GM21576 (cell line): ENCODE results near the gene IRAK1.

Source experiments
- ATAC-seq: cut with Tn5 transposase; IDR thresholded peaks from one replicate; pipeline ENCODE4 v1.9.1; 2021; ENCODE audit warnings: mild to moderate bottlenecking, moderate library complexity; ENCODE audit not compliant: unreplicated experiment

IRAK1 gene

DNA sequence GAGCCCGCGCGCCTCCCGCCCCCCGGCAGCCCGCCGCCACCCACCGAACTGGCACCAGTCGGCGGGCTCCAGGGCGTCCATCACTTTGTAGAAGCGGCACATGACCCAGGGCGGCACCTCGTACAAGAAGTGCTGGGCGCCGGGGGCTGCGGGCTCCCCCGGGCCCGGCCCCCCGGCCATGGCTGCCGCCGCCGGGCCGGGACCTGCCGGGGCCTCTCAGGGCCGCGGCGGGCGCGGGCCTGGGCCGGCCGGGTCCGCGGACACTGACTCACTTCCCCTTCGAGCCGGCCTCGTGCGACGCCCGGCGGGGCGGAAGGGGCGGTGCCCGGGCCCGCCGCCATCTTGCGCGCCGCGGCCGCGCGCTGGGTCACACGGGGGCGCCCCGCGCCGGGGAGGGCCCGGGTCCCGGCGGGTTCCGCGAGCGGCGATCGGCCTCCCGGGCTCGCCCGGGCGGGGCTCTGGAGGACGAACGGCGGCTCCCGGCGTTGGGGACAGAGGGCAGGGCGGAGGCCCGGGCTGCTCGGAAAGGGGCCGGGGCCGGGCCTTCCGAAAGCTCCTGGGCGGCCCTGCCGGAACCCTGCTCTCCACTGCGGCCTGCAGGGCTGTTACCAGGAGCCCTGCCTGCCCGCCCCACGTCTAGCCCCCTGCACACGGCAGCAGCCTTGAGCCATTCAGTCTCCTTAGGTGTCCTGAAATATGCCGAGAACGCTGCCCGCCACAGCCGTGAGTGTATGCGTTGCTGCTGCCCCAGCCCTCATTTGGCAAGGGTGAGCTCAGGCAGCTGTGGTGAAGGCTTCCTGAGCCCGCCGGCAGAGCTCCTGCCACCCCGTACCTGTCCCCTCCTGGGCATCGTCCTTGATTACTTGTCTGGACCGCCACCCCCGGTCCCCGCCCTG is at the start of gene IRAK1:
Gene IRAK1, minus strand, starts transcription at position 270 of the 896 bp plus-strand sequence. Its CDS starts 90 bp downstream, at position 180.
- peak; percentile 56 for ATAC-seq

DNA sequence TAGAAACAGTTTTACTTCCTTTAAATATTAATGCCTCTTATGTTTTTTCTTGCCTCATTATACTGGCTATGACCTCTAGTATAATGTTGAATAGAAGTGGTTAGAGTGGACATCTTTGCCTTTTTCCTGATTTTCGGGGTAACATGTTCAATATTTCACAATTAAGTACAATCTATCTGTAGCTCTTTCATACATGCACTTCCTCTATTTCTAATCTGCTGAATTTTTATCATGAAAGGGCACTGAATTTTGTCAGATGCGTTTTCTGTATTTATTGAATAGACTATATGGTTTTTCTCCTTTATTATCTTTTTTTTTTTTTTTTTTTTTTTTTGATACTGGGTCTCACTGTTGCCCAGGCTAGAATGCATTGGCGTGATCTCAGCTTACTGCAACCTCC is 48.9 kb upstream of the IRAK1 start:
- ATAC-seq: no peak

DNA sequence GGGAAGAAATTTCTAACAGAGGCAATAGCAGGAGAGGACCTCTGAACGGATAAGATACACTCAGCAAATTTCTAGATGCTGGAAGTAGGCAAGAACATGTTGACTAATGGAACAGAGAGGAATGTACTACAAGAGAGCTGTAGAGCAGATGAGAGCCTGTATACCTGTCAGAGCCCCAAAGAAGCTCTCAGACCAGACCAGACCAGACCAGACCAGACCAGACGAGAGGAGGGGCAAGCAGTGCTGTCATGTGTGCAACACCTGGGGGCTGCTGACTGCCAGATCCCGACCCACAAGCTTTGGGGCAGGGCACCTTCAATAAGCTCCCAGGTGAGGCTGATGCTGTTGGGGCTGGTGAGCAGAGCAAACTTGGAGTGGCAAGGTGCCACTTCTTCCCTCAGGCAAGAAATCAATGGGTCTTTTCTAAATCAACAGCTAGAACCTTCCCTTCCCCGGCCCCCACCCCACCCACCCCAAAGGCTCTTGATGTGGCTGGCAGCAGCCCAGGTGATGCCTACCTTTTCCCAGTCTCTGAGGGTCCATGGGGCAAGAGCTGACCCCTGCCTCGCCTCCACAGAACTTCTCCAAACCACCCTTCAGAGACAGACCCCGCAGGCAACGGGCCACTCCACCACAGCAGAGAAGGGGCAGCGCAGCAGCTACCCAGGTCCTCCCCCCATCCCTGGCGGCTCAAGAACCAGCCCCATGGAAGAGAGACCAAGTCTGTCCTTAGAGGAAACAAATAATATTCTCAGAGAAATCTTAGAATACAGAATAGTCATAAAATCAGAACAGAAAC is 45.1 kb upstream of the IRAK1 start:
- ATAC-seq: no peak

DNA sequence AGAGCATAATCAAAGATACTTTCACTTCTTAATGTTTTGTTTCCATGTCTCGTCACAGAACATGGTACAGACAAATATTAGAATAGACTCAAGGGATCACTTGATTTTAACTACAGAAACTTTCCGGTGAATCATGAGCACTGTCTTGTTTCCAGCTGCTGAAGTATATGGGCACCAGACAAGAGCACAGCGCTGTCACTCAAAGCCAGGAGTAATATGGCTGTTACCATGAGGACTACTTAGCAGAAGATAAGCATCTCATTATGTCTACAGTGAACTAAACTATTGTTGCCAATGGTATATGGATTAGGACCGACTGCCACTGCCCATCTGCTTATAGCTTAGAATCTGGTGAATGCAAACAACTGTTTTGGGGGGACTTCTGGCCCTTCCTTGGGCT is 43.5 kb upstream of the IRAK1 start:
- ATAC-seq: no peak

DNA sequence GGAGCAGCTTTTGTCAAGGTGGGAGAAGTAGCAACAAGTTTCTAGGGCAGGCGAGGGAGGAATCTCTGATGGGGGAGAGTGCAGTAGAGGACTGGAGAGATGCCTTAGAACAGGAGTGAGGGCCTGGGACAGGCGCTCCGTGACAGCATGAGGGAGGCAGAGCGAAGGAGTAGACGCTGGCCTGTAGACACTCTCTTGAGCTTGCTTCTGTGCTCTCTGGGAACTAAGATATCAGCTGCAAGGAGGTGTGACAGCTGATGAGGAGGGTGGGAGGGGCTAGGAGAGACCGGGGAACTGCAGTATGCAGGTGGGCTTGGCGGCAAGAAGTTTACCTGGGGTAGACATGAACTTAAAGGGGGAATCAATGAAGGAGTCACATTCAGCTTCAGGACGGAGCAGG is 42.1 kb upstream of the IRAK1 start:
- no peak for ATAC-seq

DNA sequence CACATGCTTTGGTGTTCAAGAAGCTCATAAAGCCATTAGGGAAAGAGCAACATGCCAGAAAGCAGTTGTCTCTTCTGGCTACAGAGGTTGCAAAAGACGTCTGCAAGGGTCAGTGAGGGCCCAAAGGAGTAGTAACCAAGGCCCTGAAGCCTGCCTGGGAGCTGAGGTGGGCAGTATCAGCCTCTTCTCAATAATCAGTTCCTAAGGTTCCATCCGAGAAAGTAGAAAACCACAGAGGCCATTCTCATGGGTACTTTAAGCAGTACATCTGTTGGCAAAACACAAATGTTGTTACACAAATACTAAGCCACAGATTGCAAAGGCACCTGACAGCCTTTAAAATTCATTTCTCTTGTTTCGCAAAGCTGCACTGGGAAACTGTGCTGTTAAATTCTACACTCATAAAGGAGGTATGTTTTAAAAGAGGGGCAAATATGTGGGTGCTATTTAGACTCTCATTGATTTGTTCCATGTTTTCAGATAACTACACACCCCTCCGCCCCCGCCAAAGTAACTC is 40.1 kb upstream of the IRAK1 start:
- no peak for ATAC-seq

DNA sequence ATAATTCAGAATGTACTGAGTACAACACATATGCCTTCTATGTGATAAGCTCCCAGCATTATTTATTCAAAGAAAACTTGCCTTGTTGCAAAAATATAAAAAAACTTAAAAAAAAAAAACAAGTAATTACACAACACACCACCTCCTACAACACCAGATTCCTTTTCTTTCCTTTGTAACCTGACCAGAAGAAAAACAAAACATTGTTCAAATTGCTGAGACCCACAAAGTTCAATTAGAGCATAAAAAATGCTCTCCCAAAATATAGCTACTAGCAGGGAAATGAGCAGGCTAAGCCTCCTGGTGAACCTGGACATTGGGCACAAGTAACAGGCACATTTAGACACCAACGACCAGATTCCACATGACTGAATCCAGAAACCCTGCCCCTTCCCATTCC is 39.5 kb upstream of the IRAK1 start:
- ATAC-seq: no peak

DNA sequence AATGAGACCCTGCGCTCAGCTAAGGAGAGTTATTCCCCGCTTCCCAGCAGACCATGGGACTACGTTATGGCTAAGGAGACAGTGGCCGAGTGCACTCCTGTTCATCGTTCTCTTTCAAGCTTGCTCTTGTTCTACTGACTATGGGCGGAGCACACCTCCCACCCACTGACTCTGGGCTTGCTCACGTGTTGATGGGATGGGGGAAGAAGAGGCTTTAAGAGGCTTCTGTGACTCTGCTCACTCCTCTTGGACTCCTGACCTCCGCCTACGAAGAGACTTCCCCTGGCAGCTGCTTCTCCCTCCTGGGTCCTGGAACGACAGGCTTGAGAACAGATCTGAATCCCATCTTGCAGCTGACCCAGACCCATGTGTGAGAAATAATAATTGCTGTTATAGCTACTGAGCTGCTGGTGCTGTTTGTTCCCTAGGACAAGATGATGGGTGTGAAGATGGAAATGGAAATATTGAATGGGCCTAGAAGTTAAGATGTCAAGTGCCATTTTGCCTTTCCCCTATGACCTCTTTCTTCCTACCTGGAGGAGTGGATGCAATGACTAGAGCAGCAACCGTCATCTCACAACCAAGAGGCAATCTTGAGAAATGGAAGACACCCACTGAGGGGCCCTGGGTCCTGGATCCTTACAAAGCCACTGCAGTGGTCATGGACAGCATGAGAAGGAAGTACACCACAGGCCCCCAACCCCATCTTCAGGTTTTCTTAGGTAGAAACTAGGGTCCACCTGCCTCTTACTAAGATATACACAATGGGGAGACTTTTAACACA is 38.7 kb upstream of the IRAK1 start:
- ATAC-seq: no peak

DNA sequence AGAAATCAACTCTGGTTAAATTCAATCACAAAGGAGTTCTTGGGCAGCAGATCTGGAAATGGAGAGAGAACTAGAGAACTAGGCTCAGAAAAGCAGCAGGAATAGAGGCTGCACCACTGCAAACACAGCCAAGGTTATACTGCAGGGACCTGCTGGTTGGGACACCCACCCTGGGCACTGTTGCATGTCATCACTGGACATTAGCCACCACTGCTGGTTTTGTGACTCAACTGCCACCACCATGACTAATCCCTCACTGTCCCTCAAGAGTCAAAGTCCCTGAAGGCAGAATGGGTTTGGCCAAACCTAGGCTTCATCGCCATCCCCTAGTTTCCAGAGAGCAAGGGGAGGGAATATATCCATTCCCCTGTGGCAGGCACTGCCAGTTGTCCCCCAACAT is 38.1 kb upstream of the IRAK1 start:
- no peak for ATAC-seq

DNA sequence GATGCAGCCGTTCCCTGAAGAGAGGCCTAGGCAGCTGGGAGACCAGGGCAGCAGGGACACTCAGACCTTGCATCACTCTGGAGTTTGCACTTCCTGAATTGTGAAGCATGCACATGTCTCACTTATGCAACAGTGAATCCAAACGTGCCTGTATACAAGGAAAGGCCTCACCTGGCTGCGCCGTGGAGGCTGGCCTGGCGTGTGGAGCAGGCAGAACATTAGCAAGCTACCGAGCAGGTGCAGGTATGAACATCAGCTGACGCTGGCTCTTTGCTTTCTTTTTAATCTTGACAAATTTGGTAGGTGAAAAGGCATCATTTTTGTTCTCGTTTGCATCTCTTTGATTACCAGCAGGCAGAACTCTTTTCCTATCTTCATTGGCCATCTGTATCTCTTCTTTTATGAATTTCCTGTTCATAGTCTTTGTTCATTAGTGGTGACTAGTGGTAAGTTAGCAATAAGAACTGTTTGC is 37.1 kb upstream of the IRAK1 start:
- ATAC-seq: no peak

DNA sequence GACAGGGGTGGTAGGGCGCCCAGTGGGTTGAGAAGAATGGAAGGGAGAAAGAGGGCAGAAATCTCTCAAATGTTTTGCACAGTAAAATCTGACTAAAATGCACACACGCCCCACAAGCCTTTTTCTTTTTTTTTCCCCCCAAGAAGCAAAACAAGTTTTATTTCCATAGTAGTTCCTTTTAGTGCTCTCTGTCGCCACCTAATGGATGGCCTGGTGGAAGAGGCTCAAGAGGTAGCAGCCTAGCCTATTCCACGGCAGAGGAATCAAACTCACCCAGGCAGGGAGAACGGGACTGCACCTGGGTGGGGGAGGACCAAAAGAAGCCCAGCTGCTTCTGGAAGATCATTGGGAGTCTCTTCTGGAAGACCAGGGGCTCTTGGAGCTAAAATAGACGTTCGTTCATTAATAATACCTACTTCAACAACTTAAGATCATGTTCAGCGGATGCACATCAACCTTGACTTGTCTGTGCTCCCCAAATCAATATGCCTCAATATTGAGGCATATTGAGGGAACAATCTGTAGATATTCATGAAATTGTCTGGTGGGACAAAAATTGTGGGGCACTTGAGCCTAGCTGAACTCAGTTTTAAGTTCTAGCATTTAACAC is 31.6 kb upstream of the IRAK1 start:
- no peak for ATAC-seq

DNA sequence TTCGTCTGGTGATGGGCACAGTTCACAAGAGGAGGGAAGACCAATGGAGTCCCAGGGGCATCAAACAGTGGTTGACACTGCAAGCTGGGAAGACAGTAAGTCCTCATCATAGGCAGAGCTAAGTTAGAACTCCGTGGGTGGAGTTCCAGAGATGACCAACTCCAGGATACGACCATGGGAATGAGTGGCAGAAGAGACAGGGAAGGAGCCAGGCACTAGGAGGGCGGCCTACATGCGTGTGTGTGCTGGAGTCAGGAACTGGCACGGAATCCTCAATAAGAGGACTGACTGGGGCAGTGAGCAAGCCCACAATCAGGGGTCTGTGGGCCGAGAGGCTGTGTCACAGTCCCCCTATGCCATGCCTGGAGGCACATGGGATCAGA is 30.4 kb upstream of the IRAK1 start:
- ATAC-seq: no peak

DNA sequence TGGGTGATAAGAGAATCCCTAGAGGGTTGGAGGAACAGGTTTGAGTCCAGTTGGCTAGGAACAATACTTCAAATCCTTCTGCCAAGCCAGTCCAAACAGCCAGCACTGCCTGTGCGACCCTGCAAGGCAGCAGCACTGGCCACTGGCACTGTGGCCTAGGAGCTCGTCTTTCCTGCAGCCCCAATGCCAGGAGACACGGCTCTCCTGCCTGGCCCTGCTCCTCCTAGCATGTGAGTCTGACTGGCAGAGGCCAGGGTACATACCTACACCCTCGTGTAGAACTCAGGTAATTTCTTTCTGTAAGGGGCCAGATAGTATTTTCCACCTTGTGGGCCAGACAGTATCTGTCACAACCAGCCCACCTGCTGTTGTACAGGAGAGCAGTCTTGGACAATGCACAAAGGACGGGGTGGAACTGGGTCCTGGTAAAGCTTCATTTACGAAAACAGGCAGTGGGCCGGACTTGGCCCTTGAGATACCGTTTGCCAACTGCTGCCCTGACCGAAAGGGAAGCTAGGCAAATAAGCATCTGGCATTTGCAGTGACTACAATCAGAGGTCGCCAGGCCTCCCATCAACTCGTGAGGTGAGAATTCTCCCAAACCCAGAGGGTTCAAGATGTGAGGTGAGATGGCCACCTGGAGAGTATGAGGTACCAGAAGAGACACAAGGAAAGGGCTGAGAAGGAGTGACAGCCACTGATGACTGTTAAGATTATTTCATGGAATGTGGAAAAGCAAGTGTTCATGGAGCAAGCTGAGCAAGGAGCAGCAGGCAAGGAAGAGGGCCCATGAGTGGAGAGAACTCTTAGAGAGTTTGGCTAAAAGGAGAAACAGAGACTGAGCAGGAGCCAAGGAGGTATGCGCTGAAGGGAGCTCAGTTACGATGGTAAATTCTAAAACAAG is 29.8 kb upstream of the IRAK1 start:
- no peak for ATAC-seq

DNA sequence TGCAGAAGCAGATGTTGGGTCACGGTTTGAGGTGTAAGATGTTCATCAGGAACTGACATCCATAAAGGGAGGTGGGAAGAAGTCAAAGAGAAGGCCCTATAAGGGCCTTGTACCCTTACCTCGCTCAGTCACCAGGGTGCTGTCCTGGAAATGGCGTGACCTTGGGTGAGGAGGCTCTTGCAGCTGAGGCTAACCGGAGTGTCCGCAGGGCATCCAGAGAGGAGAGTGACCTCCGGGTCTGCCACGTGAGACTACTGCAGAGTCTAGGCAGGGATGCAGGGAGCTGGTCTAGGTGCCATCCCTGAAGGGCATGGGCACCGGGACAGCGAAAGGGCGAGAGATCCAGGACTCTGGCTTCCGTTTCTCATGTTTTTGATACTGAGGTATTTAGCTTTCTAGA is 28.7 kb upstream of the IRAK1 start:
- ATAC-seq: no peak

DNA sequence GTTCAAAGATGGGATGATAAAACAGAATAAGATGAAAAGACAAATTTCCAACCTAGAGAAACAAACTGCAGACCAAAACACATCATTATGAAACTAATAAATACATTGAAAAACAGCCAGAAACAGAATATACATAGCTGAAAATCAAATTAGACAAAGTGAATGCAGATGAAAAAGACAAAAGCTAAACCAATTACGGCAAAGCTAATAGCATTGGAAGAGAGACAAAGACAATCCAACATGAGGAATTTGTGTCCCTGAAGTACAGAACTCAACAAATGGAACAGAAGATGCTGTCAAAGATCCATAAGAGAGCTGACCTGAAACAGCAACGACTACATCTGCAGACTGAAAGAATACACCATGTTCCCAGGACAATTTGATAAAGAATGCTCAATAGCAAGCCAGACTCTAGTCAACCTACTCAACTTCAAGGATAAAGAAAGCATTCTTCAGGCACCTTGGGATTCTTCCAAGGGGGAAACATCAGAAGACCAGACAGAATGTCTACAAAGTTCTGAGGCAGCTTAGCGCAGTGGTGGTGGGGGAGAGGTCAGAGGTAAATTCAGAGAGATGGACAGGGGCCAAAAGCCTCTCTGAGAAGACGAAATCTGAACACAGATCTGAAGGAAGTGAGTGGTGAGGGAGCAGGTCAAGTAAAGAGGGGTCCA is 27.4 kb upstream of the IRAK1 start:
- no peak for ATAC-seq

DNA sequence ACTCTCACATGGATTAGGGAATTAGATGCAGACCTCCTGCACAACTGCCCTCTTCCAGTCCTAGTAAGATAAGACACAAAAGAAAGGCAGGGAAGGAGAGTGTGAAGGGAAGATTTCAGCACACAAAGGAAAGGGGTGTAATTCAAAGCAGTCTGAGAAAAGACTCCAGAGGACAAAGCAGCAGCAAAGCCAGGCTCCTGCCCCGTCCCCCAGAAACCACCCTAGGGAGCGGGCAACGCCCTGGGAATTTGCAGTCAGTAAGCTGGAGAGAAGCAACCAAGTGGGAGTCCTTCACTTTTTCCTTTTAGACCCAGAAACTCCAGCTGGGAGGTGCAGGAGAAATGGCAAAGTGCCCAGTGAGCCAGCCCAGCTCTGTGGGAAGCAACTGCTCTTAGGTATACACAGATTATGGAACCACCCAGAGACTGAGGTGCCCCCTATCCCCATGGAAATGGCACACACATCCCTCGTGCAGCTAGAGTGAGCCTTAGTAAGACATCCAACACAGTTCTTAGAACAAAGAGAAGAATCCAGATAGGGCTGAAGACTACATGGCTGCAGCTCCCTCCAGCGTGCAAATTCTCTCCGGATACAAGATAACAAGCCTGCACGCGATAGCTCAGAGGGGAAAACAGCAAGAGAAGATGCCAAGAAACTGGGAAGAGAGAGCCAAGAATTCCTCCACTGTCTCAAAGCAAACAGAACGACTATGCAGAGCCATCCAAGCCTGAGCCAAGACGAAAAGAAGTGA is 26.5 kb upstream of the IRAK1 start:
- ATAC-seq: no peak

DNA sequence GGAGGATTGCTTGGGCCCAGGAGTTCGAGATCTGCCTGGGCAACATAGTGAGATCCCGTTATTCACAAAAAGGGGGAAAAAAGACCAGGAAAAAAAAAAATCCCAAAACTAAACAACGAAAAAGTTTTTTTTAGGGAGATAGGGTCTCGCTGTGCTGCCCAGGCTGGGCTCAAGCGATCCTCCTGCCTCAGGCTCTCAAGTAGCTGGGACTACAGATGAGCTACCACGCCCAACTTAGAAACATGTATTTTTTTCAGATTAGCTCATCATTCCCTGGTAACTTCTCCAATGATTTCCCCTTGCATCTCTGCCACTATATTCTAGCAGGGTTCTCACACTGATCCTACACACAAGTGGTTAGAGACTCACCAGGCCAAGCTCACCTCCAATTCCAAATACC is 24.4 kb upstream of the IRAK1 start:
- no peak for ATAC-seq

DNA sequence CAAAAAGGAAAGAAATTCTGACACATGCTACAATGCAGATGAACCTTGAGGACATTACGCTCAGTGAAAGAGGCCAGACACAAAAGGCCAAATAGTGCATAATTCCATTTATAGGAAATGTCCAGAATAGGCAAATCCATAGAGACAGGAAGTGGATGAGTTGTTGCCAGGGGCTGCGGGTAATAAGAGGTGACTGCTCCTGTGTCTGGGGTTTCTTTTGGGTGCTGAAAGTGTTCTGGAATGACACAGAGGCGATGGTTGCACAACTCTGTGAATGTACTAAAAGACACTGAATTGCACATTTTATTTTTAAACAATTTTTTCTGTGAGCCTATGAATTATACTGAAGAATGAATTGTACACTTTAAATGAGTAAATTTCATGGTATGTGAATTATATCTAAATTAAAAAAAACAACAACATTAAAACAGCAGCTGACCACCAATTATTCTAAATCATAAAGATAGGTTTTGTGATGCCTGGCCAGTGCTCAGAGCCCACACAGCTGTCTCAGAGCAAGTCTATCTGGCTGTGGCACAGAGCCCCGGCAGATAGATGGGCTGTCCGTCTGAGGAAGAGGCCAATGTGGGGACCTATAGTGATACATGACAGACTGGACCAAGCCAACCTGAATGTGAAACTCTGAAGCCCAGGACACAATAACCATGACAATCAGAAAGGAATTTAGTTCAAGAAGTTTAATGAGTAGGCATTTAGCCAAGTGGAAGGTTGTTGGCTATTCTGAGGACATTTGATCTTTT is 23.5 kb upstream of the IRAK1 start:
- no peak for ATAC-seq
